Endothelial cell of umbilical vein (primary cell): Measurements from ENCODE around the gene UBXN6. TPM values are rescaled to one million over a fixed set of nuclear protein-coding genes. Genes with fewer than 3 reads are reported as not detected.

Experiments
- BruUV-seq: library from RNA; stranded (reverse); fragments of 400-500 nt; replicated peaks from 2 replicates; lab custom pipeline; 2021; lab: Mats Ljungman, UMichigan
- CTCF ChIA-PET: fragments of 300-600, 350-600 bp; sonication (Branson Sonifier 250); formaldehyde crosslinking; loops from one replicate; lab custom pipeline; 2021; ENCODE audit warnings: antibody characterized with exemption, inconsistent platforms; lab: Charles Lee
- POLR2A ChIA-PET: fragments of 300-600, 350-600 bp; sonication (Branson Sonifier 250); formaldehyde crosslinking; loops from one replicate; lab custom pipeline; 2021; ENCODE audit warnings: antibody characterized with exemption, inconsistent platforms; lab: Charles Lee
- DNase-seq: peaks from one replicate; pipeline ENCODE4 v3.0.0-alpha.2; 2011; ENCODE audit warnings: low read depth, low spot score
- FAIRE-seq: peaks from 2 replicates; lab custom pipeline; 2011; peaks lifted over from hg19 to GRCh38; lab: Jason Lieb, UNC
- H2AFZ ChIP-seq: 2 replicates; pipeline ENCODE4 v1.6.0; 2012; ENCODE audit warnings: low read depth, low read length, control low read depth, inconsistent platforms
- H3K27ac ChIP-seq: 2 replicates; pipeline ENCODE4 v1.5.1; 2011; ENCODE audit warnings: low read depth, mild to moderate bottlenecking, control low read depth, low read length, moderate library complexity; ENCODE audit not compliant: insufficient read depth
- H3K27me3 ChIP-seq, 2 experiments: 2 replicates each; pipeline versions ENCODE4 v1.6.0 to v1.6.1; 2011; ENCODE audit warnings: low read length in 2 of 2, mixed read lengths in 1 of 2; ENCODE audit not compliant: control insufficient read depth in 2 of 2, insufficient read depth in 2 of 2
- H3K36me3 ChIP-seq, 2 experiments: 2 replicates in 1 of 2; 3 replicates in 1 of 2; pipeline ENCODE4 v1.5.1; 2011; ENCODE audit warnings: low read length in 2 of 2, mild to moderate bottlenecking in 1 of 2, moderate library complexity in 1 of 2; ENCODE audit not compliant: control insufficient read depth in 2 of 2, insufficient read depth in 2 of 2; ENCODE audit errors: extremely low read depth in 1 of 2
- H3K4me1 ChIP-seq: 3 replicates; pipeline ENCODE4 v1.5.1; 2011; ENCODE audit warnings: mild to moderate bottlenecking, low read length; ENCODE audit not compliant: control insufficient read depth, insufficient read depth; ENCODE audit errors: extremely low read depth
- H3K4me2 ChIP-seq: 2 replicates; pipeline ENCODE4 v1.6.1; 2011; ENCODE audit warnings: low read length, control low read depth, mixed read lengths; ENCODE audit not compliant: insufficient read depth
- H3K4me3 ChIP-seq, 3 experiments: fragments of 200-600 bp in 1 of 3; sonication (generic), shearing (Covaris generic) in 1 of 3; replicated peaks in 1 of 3; 2 replicates each; pipeline ENCODE4 v1.5.1; 2011 to 2016; ENCODE audit warnings: control low read depth in 3 of 3, low read length in 3 of 3, mild to moderate bottlenecking in 2 of 3, inconsistent platforms in 1 of 3, low read depth in 1 of 3, moderate library complexity in 1 of 3; ENCODE audit not compliant: insufficient read depth in 1 of 3
- H3K79me2 ChIP-seq: 2 replicates; pipeline ENCODE4 v1.6.0; 2012; ENCODE audit warnings: low read length, inconsistent platforms; ENCODE audit not compliant: control insufficient read depth, insufficient read depth
- H3K9ac ChIP-seq: replicated peaks from 2 replicates; pipeline ENCODE3; 2011; ENCODE audit warnings: low read length, control low read depth; ENCODE audit not compliant: insufficient read depth; ENCODE audit errors: extremely low read depth
- H3K9me1 ChIP-seq: replicated peaks from 3 replicates; pipeline ENCODE4 v1.6.0; 2011; ENCODE audit warnings: mild to moderate bottlenecking, low read length; ENCODE audit not compliant: control insufficient read depth, insufficient read depth; ENCODE audit errors: extremely low read depth
- H3K9me3 ChIP-seq: replicated peaks from 2 replicates; pipeline ENCODE4 v1.5.1; 2012; ENCODE audit warnings: low read length, inconsistent platforms; ENCODE audit not compliant: control insufficient read depth, insufficient read depth
- H4K20me1 ChIP-seq: replicated peaks from 2 replicates; pipeline ENCODE3; 2011; ENCODE audit warnings: mild to moderate bottlenecking, low read length; ENCODE audit not compliant: control insufficient read depth, insufficient read depth; ENCODE audit errors: extremely low read depth
- CTCF ChIP-seq, 2 donors: IDR thresholded peaks; 1 replicate in 1 of 2; 2 replicates in 1 of 2; pipeline ENCODE4 v1.5.1; 2011; ENCODE audit warnings: low read length in 2 of 2, mild to moderate bottlenecking in 2 of 2, moderate library complexity in 2 of 2, control low read depth in 1 of 2, inconsistent platforms in 1 of 2, low read depth in 1 of 2; ENCODE audit not compliant: insufficient read depth in 1 of 2; ENCODE audit errors: extremely low read depth in 1 of 2
- EZH2 ChIP-seq: IDR thresholded peaks from 2 replicates; pipeline ENCODE4 v1.6.1; 2012; ENCODE audit warnings: borderline replicate concordance, low read depth, mild to moderate bottlenecking, moderate library complexity, low read length, inconsistent platforms; ENCODE audit not compliant: severe bottlenecking
- FOS ChIP-seq: IDR thresholded peaks from 2 replicates; pipeline ENCODE4 v1.6.1; 2011; ENCODE audit warnings: mild to moderate bottlenecking, low read length, moderate library complexity, borderline replicate concordance; ENCODE audit not compliant: insufficient read depth
- GATA2 ChIP-seq: IDR thresholded peaks from 2 replicates; pipeline ENCODE4 v1.7.0; 2011; ENCODE audit warnings: low read depth, mild to moderate bottlenecking, moderate library complexity, mixed read lengths, low read length; ENCODE audit not compliant: insufficient read length, insufficient read depth
- JUN ChIP-seq: IDR thresholded peaks from 2 replicates; pipeline ENCODE4 v1.6.1; 2011; ENCODE audit warnings: borderline replicate concordance, low read depth; ENCODE audit not compliant: insufficient read length, insufficient read depth
- MAX ChIP-seq: IDR thresholded peaks from 2 replicates; pipeline ENCODE4 v1.6.1; 2011; ENCODE audit not compliant: insufficient read depth, insufficient read length
- MYC ChIP-seq: IDR thresholded peaks from one replicate; pipeline ENCODE4 v1.6.1; 2011; ENCODE audit warnings: mild to moderate bottlenecking, low read depth, low read length
- POLR2A ChIP-seq: IDR thresholded peaks from 2 replicates; pipeline ENCODE4 v1.6.1; 2012; ENCODE audit warnings: low read depth, mild to moderate bottlenecking, control low read depth, low read length
- POLR2AphosphoS5 ChIP-seq: IDR thresholded peaks from 2 replicates; pipeline ENCODE4 v1.6.1; 2012; ENCODE audit warnings: low read depth, mild to moderate bottlenecking, control low read depth, low read length, moderate library complexity; ENCODE audit not compliant: insufficient read depth
- dilution Hi-C: fragments of 300-500 bp; cut with MboI; formaldehyde crosslinking; loops from one replicate; pipeline ENCODE4 v1.15.0; 2019; ENCODE audit warnings: low sequenced_read_pairs; ENCODE audit not compliant: extremely low pct_ligation_motif_present
- intact Hi-C: fragments of 100-400 bp; cut with micrococcal nuclease; formaldehyde crosslinking; loops from one replicate; pipeline ENCODE4 v1.10.0; 2022
- polyA plus RNA-seq, 4 experiments: library from polyadenylated mRNA; depleted of rRNA in 3 of 4; stranded (reverse) in 3 of 4; unstranded in 1 of 4; fragments of >200 nt; gene quantifications; 2 replicates each; pipeline versions ENCODE4 v1.2.1 to v1.2.3, GENCODE V29; 2011 to 2012; ENCODE audit warnings: missing spikeins in 1 of 4
- total RNA-seq: library from RNA; stranded (reverse); gene quantifications from 2 replicates; pipeline ENCODE4 v1.2.3, GENCODE V29; 2021

The UBXN6 gene
- total and polyA plus RNA-seq, 2 donors (not counting 3 experiments of a cell fraction or from before 2014, with no cell fraction given) = 78.5 to 93.7 TPM

GRCh38 chr19:4409123-4409933 is 48.3 kb downstream of the UBXN6 start:
- no peaks in the 10 kb centered on the region for H3K9me3 ChIP-seq
- H3K4me1 ChIP-seq = no peaks in the 10 kb centered on the region
- peaks cover 26% of the 10 kb centered on the region for H3K79me2 ChIP-seq
- TF ChIP-seq EZH2 (no peak), MYC (no peak), POLR2AphosphoS5 (no peak)
- no peak overlapping the region for H3K4me2 ChIP-seq
- no peaks in the 10 kb centered on the region for H4K20me1 ChIP-seq
- TSS peak; percentile 30 for BruUV-seq
- FAIRE-seq = no peak
- no peaks in the 10 kb centered on the region for H3K27me3 ChIP-seq
- H3K9me1 ChIP-seq = no peaks in the 10 kb centered on the region
- no peak for DNase-seq
- ChIA-PET POLR2A (no interaction called here), CTCF (no interaction called here)
- intact Hi-C loops (no loop called here), dilution Hi-C loops (no loop called here)
- H3K9ac ChIP-seq = no peak overlapping the region
- no peaks in the 10 kb centered on the region for H3K36me3 ChIP-seq
- no peak overlapping the region for H3K27ac ChIP-seq
- H2AFZ ChIP-seq = no peak overlapping the region
- H3K4me3 ChIP-seq = no peak overlapping the region

DNA sequence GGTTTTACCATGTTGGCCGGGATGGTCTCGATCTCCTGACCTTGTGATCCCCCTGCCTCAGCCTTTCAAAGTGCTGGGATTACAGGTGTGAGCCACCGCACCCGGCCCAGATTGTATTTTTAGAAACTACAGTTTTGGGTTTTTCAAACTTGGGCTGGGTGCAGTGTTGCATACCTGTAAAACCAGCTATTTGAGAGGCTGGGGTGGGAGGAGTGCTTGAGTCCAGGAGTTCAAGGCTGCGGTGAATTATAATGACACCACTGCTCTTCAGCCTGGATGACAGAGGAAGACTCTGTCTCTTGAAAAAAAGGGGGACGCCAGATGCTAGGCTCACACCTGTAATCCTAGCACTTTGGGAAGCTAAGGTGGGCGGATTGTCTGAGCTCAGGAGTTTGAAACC is 51.0 kb downstream of the UBXN6 start:
- no peak overlapping the region for H3K27ac ChIP-seq
- no peak overlapping the region for H3K4me2 ChIP-seq
- no peaks in the 10 kb centered on the region for H3K36me3 ChIP-seq
- H3K4me3 ChIP-seq = no peak overlapping the region
- TF ChIP-seq MAX = no peak
- TF ChIP-seq EZH2 = no peak
- no peak for TF ChIP-seq GATA2
- no peak for TF ChIP-seq FOS
- no peak for TF ChIP-seq POLR2A
- TF ChIP-seq CTCF (IDR thresholded peaks at IDR 0.05; ENCODE audit: extremely low read depth in 1 of 2, insufficient read depth in 1 of 2, low read depth in 1 of 2, low read length in 2 of 2) = no peak
- TF ChIP-seq POLR2AphosphoS5 = no peak
- no peak for TF ChIP-seq MYC
- no peak for TF ChIP-seq JUN
- no peak overlapping the region for H3K9ac ChIP-seq
- H3K9me3 ChIP-seq = no peaks in the 10 kb centered on the region
- intact Hi-C loops (no loop called here), dilution Hi-C loops (no loop called here)
- no peak for DNase-seq
- no peak overlapping the region for H2AFZ ChIP-seq
- H3K79me2 ChIP-seq = peaks cover 38% of the 10 kb centered on the region
- no peak for FAIRE-seq
- no peaks in the 10 kb centered on the region for H3K9me1 ChIP-seq
- CTCF ChIA-PET = interaction anchor here (1.5 kb wide), 1 partner anchor 10 kb away, joined by 5 read pairs; no protein-coding TSS in a partner anchor
- POLR2A ChIA-PET = interaction anchor here (0.7 kb wide), 1 partner anchor 1708 kb away, joined by 4 read pairs; no protein-coding TSS in a partner anchor
- H4K20me1 ChIP-seq = no peaks in the 10 kb centered on the region
- no peaks in the 10 kb centered on the region for H3K27me3 ChIP-seq
- peaks cover 10% of the 10 kb centered on the region for H3K4me1 ChIP-seq
- no TSS peak for BruUV-seq
